ENCODE results near the gene SLC4A8.

Gene SLC4A8
- 1.5 to 8.1 (median 4.7) reads per million in 9 experiments for total RNA-seq

DNA sequence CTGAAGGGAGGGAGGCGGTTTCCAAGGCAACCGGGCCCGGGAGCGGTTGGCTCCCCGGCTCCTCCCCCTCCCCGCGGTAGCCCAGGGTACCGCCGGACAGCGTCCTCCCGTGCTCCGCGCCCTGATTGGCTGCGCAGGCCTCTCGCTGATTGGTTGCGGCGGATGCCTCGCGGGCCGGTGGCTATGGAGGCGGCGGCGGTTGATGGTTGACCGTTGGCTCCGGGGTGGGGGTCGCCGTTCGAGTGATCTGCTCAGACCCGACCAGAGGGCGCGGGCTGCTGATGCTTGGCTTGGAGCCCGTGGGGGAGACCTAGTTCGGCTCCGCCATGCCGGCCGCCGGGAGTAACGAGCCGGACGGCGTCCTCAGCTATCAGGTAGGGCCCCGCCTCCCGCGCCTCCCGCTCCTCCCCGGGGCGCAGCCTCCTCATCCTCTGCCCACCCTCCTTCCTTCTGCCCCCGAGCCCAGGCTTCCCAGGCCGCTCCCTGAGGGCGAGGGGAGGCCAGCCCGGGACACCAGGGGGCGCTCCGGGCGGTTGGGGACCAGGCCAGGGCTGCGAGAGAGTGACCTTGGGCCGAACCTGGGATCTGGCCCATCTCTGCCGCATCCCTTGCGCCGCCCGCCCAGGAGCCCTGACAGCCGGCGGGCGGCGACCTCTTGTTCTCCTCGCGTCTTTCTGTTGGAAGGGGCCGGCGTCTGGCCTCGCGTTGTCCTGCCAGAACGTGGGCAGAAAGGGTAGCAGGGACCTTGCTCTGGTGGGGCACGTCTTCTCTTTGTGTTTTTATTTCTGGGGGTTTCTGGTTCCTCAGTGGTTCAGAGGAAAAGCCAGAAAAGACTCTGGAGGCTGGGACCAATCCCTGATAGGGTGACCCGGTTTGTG lies at the start of gene SLC4A8:
Gene SLC4A8, plus strand, starts transcription at position 170 of the 878 bp plus-strand sequence. Its CDS starts 157 bp downstream, at position 327.
- H3K9me3 Mint-ChIP-seq, result no peaks in the 10 kb centered on the region
- DNase-seq, result peak; percentile 63 to 78 (median 76)
- H3K36me3 Mint-ChIP-seq (ENCODE audit: insufficient read depth), result peaks cover 9% of the 10 kb centered on the region
- H3K4me3 Mint-ChIP-seq, result peak within 1 kb of the TSS; percentile 74 to 87
- H3K27ac Mint-ChIP-seq, result peak within 1 kb of the TSS; percentile 81 to 91
- ATAC-seq (replicated peaks), result peak; percentile 91
- no peaks in the 10 kb centered on the region for H3K27me3 Mint-ChIP-seq
- H3K4me1 Mint-ChIP-seq (ENCODE audit: low read depth in 2 of 2), result peaks cover 10 to 12% of the 10 kb centered on the region in 2 donors

GRCh38 chr12:51374856-51375255 lies 49.8 kb upstream of the SLC4A8 start:
- peak overlapping the region; percentile 55 to 62 for H3K27ac Mint-ChIP-seq
- H3K9me3 Mint-ChIP-seq, result no peaks in the 10 kb centered on the region
- H3K4me1 Mint-ChIP-seq (ENCODE audit: low read depth in 2 of 2), result peaks cover 18 to 24% of the 10 kb centered on the region in 2 donors
- no peak overlapping the region for H3K4me3 Mint-ChIP-seq
- no peaks in the 10 kb centered on the region for H3K27me3 Mint-ChIP-seq
- DNase-seq, result no peak
- H3K36me3 Mint-ChIP-seq (ENCODE audit: insufficient read depth), result peaks cover 9% of the 10 kb centered on the region
- no peak for ATAC-seq (replicated peaks)

DNA sequence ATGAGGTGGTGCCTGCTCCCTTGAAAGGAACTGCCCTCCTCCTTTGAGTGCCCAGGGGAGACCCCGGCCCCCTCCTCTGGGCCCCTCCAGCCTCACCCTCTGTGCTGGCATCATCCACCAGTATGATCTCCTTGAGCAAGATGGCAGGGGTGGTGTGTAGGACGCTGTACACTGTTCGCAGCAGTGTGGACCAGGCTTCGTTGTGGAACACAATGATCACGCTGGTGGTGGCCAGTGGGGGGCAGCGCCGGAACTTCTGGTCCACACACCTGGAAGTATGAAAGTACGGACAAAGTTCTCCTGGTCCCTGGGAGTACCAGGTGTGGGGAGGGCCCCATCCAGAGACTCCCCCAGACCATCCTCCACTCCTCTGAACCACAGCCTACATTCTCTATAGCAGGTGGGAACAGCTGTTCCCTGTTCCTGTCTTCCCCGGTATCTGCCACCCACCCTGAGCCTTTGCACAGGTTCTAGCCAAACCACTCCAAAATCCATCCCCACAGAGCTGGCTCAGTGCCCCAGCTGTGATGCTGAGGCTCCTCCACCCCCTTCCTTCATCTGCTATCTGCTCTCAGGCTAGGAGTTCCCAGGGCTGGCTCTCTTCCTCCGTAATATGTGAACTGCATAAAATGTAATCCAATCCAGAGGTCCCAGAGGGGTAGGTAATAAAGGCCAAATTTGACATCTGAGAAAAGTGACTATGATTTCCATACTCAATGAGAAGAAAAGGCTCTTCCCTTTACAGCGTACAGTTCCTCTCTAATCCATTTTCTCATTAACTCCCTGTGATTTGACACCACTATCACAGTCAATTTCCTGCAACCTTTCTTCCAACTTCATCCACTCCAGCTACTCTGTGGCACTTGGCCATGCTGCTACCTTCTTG lies 47.3 kb upstream of the SLC4A8 start:
- H3K4me3 Mint-ChIP-seq, result no peak overlapping the region
- peaks cover 14 to 23% of the 10 kb centered on the region in 2 donors for H3K4me1 Mint-ChIP-seq (ENCODE audit: low read depth in 2 of 2)
- ATAC-seq (replicated peaks), result no peak
- peak overlapping the region; percentile 83 to 84 for H3K27ac Mint-ChIP-seq
- no peaks in the 10 kb centered on the region for H3K27me3 Mint-ChIP-seq
- peaks cover 14% of the 10 kb centered on the region for H3K36me3 Mint-ChIP-seq (ENCODE audit: insufficient read depth)
- no peak for DNase-seq
- H3K9me3 Mint-ChIP-seq, result no peaks in the 10 kb centered on the region

DNA sequence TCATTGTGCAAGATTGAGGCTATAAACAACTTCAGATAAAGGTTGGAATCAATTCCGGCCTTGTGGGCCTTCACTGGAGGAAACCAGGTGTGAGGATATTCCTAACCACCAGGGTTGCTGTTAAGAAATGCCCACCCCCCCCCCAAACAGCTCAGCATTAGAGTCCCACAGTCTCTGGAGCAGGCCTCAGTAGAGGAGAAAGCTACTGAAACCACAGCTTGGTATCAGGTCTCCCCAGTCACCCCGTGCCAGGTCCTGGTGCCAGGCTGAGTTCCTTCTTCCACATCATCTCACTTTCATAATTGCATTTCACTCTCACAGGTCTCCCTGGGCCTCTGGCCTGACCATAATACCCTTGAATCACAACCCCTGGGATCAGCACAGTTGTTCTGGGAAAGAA lies 45.9 kb upstream of the SLC4A8 start:
- Mint-ChIP-seq H3K4me1 (ENCODE audit: low read depth in 2 of 2) (peaks cover 14 to 25% of the 10 kb centered on the region in 2 donors), H3K36me3 (ENCODE audit: insufficient read depth) (peaks cover 16% of the 10 kb centered on the region), H3K4me3 (no peak overlapping the region), H3K9me3 (no peaks in the 10 kb centered on the region), H3K27ac (no peak overlapping the region), H3K27me3 (no peaks in the 10 kb centered on the region)
- no peak for ATAC-seq (replicated peaks)
- no peak for DNase-seq

DNA sequence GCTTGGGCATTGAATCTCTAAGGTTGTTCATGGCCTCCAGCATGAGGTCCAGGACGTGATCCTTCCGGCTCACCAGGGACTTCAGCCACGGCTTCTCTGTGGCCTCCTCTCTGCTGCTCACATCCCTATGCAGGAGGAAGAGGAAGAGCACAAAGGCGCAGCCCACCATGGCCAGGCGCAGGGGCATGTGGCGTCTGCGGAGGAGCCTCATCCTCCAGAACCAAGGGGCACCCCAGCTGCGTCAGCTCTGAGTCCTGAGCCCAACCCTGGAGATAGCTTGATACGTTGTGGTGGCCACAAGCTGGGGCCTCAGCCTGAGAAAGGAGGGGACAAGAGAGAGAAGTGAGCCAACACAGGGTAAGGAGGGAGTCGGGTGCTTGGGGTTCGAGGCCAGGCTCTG lies 45.1 kb upstream of the SLC4A8 start:
- H3K27me3 Mint-ChIP-seq, result no peaks in the 10 kb centered on the region
- no peak overlapping the region for H3K4me3 Mint-ChIP-seq
- no peak for ATAC-seq (replicated peaks)
- H3K36me3 Mint-ChIP-seq (ENCODE audit: insufficient read depth), result peaks cover 16% of the 10 kb centered on the region
- H3K4me1 Mint-ChIP-seq (ENCODE audit: low read depth in 2 of 2), result peaks cover 14 to 30% of the 10 kb centered on the region in 2 donors
- no peaks in the 10 kb centered on the region for H3K9me3 Mint-ChIP-seq
- no peak for DNase-seq
- H3K27ac Mint-ChIP-seq, result no peak overlapping the region

DNA sequence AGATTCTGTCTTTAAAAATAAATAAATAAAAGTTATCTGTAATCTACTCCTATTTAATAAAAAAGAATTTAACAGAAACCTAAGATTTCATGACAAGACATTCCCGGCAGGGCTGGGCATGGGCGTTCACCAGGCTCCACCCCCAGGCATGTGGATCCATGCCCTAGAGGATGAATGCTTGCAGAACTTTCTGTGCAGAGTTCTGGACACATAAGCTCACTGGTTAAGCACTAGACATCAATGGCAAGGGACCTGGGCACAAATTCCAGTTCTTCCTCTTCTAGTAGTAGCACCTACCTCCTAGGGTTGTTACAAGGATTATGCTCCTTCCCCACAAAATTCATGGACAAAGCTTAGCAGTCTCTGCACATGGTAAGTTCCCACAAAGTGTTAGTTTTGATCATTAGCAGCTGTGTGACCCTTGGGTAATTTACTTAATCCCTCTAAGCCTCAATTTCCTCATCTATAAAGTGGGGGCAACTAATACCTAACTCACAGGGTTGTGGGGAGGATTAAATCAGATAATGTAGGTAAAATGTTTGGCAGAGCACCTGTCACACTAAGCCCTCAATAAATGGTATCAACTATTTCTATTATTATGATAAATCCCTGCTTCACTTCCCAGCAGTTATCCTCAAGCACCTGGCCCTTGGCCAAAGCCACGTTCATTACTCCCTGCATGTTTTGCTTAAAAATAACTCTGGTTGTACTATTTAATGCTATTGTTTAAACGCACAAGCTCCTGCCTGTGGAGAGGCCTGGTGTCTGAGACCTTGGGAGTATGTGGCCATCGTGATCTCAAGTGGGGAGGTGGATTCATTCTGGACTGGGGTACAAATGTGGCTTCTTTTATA lies 43.2 kb upstream of the SLC4A8 start:
- Mint-ChIP-seq H3K9me3 (no peaks in the 10 kb centered on the region), H3K4me3 (no peak overlapping the region), H3K27ac (peak overlapping the region in 1 of 2 donors; percentile 64), H3K27me3 (no peaks in the 10 kb centered on the region), H3K36me3 (ENCODE audit: insufficient read depth) (peaks cover 10% of the 10 kb centered on the region), H3K4me1 (ENCODE audit: low read depth in 2 of 2) (peaks cover 15 to 33% of the 10 kb centered on the region in 2 donors)
- no peak for DNase-seq
- no peak for ATAC-seq (replicated peaks)

DNA sequence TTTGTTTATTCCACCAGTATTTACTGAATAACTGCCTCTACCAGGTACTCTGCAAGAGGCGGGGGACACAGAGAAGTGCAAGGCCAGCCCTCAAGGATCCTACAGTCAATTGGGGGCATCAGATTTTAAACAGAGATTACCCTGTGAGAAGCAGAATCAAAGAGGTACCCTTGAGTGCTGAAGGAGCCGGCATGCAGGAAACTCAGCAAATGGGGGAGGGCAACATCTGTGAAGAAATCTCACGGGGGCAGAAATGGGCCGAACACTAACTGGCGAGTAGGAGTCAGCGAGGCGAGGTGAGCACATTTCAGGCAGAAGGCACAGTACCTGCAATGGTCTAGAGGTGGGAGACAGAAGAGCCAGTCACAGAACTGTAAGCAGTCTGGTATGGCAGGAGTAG lies 42.5 kb upstream of the SLC4A8 start:
- peak overlapping the region; percentile 5 to 64 for H3K27ac Mint-ChIP-seq
- no peak overlapping the region for H3K4me3 Mint-ChIP-seq
- H3K27me3 Mint-ChIP-seq, result no peaks in the 10 kb centered on the region
- no peaks in the 10 kb centered on the region for H3K9me3 Mint-ChIP-seq
- ATAC-seq (replicated peaks), result no peak
- peaks cover 10% of the 10 kb centered on the region for H3K36me3 Mint-ChIP-seq (ENCODE audit: insufficient read depth)
- DNase-seq, result no peak
- peaks cover 20 to 36% of the 10 kb centered on the region in 2 donors for H3K4me1 Mint-ChIP-seq (ENCODE audit: low read depth in 2 of 2)

- Mint-ChIP-seq H3K9me3 (no peaks in the 10 kb centered on the region), H3K36me3 (ENCODE audit: insufficient read depth) (peaks cover 10% of the 10 kb centered on the region), H3K4me3 (no peak overlapping the region), H3K4me1 (ENCODE audit: low read depth in 2 of 2) (peaks cover 18 to 34% of the 10 kb centered on the region in 2 donors), H3K27me3 (no peaks in the 10 kb centered on the region), H3K27ac (peak overlapping the region in 1 of 2 donors; percentile 54)
- DNase-seq (no peak), ATAC-seq (replicated peaks) (no peak)
These were observed 41.2 kb upstream of the SLC4A8 start for GRCh38 chr12:51383269-51383905.

DNA sequence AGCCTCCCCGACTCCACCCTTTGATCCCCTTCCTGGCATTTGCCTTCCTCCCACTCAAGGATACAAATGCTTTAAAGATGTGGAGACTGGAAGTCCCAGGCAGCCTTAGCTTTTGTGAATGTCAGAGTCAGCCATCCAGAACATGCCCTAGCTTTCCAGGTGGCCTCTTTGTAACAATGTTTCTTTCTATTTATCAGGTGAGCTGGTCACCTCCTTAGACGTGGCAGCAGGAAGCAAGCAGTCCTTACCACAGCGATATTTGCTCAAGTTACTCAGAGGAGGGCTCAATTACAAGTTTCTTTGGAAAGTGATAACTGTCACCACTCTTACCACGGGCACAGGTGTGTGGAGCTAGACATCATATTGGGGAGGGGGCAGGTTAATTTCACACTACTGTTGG lies 38.3 kb upstream of the SLC4A8 start:
- no peak for ATAC-seq (replicated peaks)
- Mint-ChIP-seq H3K4me3 (no peak overlapping the region), H3K9me3 (no peaks in the 10 kb centered on the region), H3K36me3 (ENCODE audit: insufficient read depth) (peaks cover 10% of the 10 kb centered on the region), H3K4me1 (ENCODE audit: low read depth in 2 of 2) (peaks cover 43 to 53% of the 10 kb centered on the region in 2 donors), H3K27me3 (no peaks in the 10 kb centered on the region), H3K27ac (no peak overlapping the region)
- DNase-seq, result no peak

- DNase-seq (no peak), ATAC-seq (replicated peaks) (no peak)
- no peaks in the 10 kb centered on the region for H3K27me3 Mint-ChIP-seq
- H3K4me3 Mint-ChIP-seq, result no peak overlapping the region
- H3K9me3 Mint-ChIP-seq, result no peaks in the 10 kb centered on the region
- peaks cover 46 to 50% of the 10 kb centered on the region in 2 donors for H3K4me1 Mint-ChIP-seq (ENCODE audit: low read depth in 2 of 2)
- no peaks in the 10 kb centered on the region for H3K36me3 Mint-ChIP-seq (ENCODE audit: insufficient read depth)
- H3K27ac Mint-ChIP-seq, result peak overlapping the region; percentile 69 to 87
These were observed 36.4 kb upstream of the SLC4A8 start for GRCh38 chr12:51388069-51388799.

GRCh38 chr12:51388846-51389245 lies 35.8 kb upstream of the SLC4A8 start:
- DNase-seq (no peak), ATAC-seq (replicated peaks) (no peak)
- no peaks in the 10 kb centered on the region for H3K36me3 Mint-ChIP-seq (ENCODE audit: insufficient read depth)
- H3K9me3 Mint-ChIP-seq, result no peaks in the 10 kb centered on the region
- no peaks in the 10 kb centered on the region for H3K27me3 Mint-ChIP-seq
- peaks cover 52% of the 10 kb centered on the region in 2 donors for H3K4me1 Mint-ChIP-seq (ENCODE audit: low read depth in 2 of 2)
- no peak overlapping the region for H3K4me3 Mint-ChIP-seq
- peak overlapping the region; percentile 69 to 93 for H3K27ac Mint-ChIP-seq
